Suppressor macrophage (primary cell): ENCODE data around the gene KYNU.
"Not testable (repeated sequence)": the region's sequence is repeated elsewhere in the genome, so short reads cannot be mapped to it uniquely, and the experiment has no call there.

Source experiments
- DNase-seq, 4 experiments: peaks; one replicate each; pipeline ENCODE4 v3.0.0-alpha.2; 2020 to 2022

The KYNU gene

GRCh38 chr2:142920571-142920970 lies 43.1 kb downstream of the KYNU start:
- no peak for DNase-seq

- DNase-seq = no peak
These were observed 49.0 kb downstream of the KYNU start for GRCh38 chr2:142926445-142926844.

DNA sequence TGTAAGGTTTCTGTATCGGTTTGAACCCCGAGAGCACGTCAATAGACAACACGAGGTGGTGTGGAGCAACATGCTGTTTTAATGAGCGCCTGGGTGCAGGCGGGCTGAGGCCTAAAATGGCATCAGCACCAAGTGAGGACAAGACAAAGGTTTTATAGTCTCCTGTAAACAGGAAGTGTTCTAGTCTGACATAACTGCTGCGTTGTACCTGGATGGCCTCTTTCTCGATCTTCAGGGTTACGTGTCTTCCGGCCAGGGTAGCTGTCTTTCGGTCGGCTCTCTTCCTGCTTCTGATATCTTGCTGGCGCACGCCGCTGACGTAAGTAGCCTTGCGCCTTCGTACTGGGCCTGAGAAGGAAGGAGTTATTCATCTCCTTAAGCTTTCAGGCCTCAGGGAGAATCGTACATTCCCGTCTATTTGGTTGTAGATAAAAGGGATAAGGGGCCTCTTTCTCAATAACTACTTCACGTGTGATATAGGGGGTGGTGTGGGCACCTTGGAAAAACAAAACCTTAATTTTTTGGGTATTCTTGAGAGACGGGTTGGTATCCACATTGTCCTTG lies 53.5 kb downstream of the KYNU start:
- DNase-seq = no peak

GRCh38 chr2:142933916-142934315 lies 56.5 kb downstream of the KYNU start:
- no peak for DNase-seq

- no peak for DNase-seq
These were observed 58.2 kb downstream of the KYNU start for GRCh38 chr2:142935563-142936089.

- DNase-seq = no peak
These were observed 59.2 kb downstream of the KYNU start for GRCh38 chr2:142936629-142937028.

DNA sequence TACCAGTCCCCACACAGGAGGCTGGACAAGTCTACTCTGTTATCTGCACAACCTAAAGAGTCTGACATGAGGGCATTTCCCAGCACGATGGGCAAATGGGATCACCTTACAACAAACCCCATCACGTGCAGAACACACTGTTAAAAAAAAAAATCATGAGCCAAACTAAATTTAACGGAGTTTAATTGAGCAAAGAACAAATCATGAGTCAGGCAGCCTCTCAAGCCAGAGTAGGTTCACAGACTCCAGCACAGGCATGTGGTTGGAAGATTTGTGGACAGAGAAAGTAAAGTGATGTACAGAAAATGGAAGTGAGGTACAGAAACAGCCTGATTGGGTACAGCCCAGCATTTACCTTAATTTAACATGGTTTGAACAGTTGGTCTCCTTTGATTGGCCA lies 59.9 kb downstream of the KYNU start:
- no peak for DNase-seq

- DNase-seq = no peak
These were observed 60.8 kb downstream of the KYNU start for GRCh38 chr2:142938240-142938639.

DNA sequence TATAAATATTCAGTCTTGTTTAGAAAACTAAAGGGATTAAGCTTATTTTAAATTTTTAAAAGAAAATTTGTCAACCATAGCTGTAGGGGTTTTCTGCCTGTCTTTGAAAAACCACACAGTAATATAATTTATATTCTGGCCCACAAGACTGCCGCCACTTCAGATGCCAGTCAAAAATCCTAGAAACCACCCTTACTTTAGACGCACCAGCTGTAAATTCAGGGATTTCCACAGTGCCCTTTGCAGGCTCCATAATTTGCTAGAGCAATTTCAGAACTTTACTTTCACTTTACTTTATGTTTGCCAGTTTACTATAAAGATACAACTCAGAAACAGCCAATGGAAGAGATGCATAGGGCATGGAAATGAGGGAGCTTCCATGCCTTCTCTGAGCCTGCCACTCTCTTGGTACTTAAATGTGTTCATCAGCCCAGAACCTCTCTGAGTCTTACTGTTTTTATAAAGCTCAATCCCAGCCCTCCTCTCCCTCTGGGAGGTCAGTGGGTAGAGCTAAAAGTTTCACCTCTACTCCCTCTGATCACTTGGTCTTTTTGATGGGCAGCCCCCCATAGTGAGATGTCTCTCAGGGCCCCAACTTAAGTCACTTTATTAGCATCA lies 63.3 kb downstream of the KYNU start:
- no peak for DNase-seq

- DNase-seq = no peak
These were observed 65.2 kb downstream of the KYNU start for GRCh38 chr2:142942690-142943089.

- DNase-seq = no peak
These were observed 66.8 kb downstream of the KYNU start for GRCh38 chr2:142944264-142944663.

- DNase-seq = no peak
These were observed 67.3 kb downstream of the KYNU start for GRCh38 chr2:142944721-142945120.

GRCh38 chr2:142946941-142947340 lies 69.5 kb downstream of the KYNU start:
- DNase-seq = no peak

GRCh38 chr2:142948723-142949122 lies 71.3 kb downstream of the KYNU start:
- DNase-seq = not testable (repeated sequence)

- DNase-seq = not testable (repeated sequence)
These were observed 72.9 kb downstream of the KYNU start for GRCh38 chr2:142950323-142950722.

DNA sequence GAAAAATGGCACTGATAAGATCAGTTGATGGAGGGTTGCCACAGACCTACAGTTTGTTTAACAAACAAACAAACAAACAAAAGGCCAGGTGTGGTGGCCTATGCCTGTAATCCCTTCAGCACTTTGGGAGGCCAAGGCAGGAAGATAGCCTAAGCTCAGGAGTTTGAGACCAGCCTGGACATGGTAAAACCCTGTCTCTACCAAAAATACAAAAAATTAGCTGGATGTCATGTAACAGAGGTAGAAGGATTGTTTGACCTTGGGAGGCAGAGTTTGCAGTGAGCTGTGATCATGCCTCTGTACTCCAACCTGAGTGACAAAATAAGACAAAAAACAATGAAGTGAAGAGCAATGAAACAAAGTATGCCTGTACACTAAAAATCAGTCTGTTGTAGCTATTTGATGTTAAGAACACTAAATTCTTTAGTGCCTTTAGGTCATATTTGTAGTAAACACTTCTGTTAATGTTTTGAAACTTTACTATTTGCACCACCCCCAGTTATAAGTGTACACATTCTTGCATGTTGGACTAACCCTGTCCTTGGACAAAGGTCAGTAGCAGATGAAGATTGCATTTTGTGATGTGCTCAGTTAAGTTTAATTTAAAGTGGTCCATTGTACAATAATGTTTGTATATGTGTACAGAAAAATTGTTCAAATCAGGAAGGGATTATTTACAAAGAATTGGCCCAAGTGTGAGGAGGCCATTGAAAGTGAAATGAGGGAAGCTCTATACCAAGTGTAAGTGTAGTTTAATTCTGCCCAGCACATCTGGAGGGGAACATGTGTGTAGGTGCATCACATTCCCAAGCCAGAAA lies 73.9 kb downstream of the KYNU start:
- DNase-seq = no peak

DNA sequence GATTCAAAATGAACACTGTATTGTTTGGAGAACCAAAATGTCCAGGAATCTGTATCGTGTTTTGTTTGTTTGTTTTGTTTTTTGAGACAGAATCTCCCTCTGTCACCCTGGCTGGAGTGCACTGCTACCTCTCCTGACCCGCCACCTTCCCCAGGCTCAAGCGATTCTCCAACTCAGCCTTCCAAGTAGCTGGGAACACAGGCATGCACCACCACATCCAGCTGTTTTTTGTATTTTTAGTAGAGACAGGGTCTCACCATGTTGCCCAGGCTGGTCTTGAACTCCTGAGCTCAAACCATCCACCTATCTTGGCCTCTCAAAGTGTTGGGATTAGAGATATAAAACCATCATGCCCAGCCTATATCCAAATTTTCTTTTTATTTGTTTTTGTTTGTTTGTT lies 74.6 kb downstream of the KYNU start:
- no peak for DNase-seq

DNA sequence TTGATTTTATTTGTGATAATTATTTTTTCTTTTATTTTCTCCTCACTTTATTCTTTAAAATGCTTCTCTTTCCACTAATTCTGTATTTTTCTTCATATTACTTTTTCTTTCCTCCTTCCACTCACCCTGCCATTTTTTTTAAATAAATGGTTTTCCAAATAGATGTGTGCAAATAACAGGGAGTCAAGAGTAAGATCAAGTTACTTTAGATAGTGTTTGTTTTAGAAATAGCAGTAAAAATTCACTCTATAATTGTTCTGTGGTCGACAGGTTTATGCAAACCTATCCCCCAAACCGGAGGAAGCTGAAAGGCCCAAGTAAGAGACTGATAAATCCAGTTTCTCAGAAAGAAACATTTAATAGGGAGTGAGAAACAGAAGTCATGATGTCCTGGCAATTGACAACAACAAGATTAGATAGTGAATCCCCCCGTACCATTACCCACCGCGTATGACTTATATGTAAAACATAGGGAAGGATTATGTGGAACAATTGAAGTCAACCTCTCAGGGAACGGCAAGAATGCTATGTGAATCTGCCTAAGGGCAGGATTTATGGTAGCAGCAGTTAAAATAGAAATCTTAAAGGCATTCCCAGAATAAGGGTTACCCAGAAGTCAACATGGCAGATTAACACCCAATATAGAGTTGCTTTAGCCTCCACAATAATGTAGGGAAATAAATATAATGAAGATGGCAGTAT lies 75.5 kb downstream of the KYNU start:
- DNase-seq = no peak

GRCh38 chr2:142954493-142954892 lies 77.0 kb downstream of the KYNU start:
- DNase-seq = no peak

- DNase-seq = no peak
These were observed 79.7 kb downstream of the KYNU start for GRCh38 chr2:142957144-142957543.

GRCh38 chr2:142961202-142961601 lies 83.7 kb downstream of the KYNU start:
- DNase-seq = no peak

DNA sequence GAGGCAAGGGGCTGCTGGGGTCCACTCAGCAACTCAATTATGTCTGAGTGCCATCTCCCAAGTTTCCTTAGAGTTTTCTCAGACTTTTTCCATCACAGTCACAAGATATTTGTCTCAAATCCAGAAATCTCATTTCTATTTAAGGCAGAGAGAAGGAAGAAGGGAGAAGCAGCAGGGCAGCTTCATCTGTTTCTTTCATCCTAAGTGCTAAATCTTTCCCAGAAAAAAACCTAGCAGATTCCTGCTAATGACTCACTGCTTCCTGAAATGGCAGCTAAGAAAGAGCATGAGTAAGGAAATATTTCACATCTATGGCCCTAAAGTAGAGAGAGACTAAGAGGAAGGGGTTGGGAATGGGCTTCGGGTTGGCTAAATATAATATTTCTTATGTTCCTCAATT lies 88.0 kb downstream of the KYNU start:
- no peak for DNase-seq

DNA sequence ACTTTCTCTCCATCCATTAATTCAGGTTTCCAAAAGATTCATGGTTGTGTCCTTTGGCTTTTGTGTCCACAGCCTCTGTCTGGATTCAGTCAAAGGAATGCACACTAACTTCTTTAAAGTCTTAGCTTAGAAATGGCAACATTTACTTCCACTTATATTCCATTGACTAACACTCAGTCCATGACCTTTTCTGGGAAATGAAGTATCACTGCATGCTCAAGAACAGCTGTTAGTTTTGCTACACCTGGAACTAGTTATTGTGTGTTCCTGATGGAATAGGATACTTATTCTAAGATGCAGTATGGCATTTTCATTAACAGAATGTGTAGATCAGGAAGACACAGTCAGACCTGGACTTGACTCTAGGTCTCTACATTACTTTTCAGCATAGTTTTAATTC lies 88.8 kb downstream of the KYNU start:
- DNase-seq = no peak
